Panc1 (cell line): ENCODE measurements around the gene CLEC4M. TPM values are rescaled to one million over a fixed set of nuclear protein-coding genes. Genes with fewer than 3 reads are reported as not detected.

ENCODE experiments used
- ATAC-seq: fragments of 200-7000 bp; cut with Tn5 transposase; 2 replicates; pipeline ENCODE4 v1.9.1; 2020; ENCODE audit warnings: mild to moderate bottlenecking, moderate library complexity
- BruUV-seq: library from RNA; stranded (reverse); fragments of 400-500 nt; replicated peaks from 2 replicates; lab custom pipeline; 2021; lab: Mats Ljungman, UMichigan
- CTCF ChIA-PET: fragments of 300-600 bp; sonication (Branson Sonifier 250); formaldehyde crosslinking; loops from one replicate; lab custom pipeline; 2022; ENCODE audit warnings: antibody characterized with exemption; lab: Charles Lee
- POLR2A ChIA-PET: fragments of 300-600 bp; sonication (Branson Sonifier 250); formaldehyde crosslinking; loops from one replicate; lab custom pipeline; 2022; ENCODE audit warnings: antibody characterized with exemption; lab: Charles Lee
- DNase-seq: peaks from one replicate; pipeline ENCODE4 v3.0.0-alpha.2; 2010; ENCODE audit warnings: low read depth, low spot score
- H3K27ac ChIP-seq: 2 replicates; pipeline ENCODE4 v1.5.1; 2011; ENCODE audit warnings: mild to moderate bottlenecking, low read length, inconsistent platforms
- H3K27me3 ChIP-seq: fragments of 200-500 bp; sonication (Bioruptor generic); 2 replicates; pipeline ENCODE4 v1.6.0; 2014; ENCODE audit warnings: low read length, inconsistent platforms; ENCODE audit not compliant: control insufficient read depth, insufficient read depth
- H3K36me3 ChIP-seq: fragments of 200-500 bp; sonication (Bioruptor generic); 2 replicates; pipeline ENCODE4 v1.5.1; 2014; ENCODE audit warnings: inconsistent platforms, mild to moderate bottlenecking, low read length, moderate library complexity; ENCODE audit not compliant: control insufficient read depth, insufficient read depth
- H3K4me1 ChIP-seq: 2 replicates; pipeline ENCODE4 v1.5.1; 2011; ENCODE audit warnings: inconsistent platforms, mild to moderate bottlenecking, low read length, moderate library complexity; ENCODE audit not compliant: control insufficient read depth, insufficient read depth
- H3K4me3 ChIP-seq, 2 experiments: 2 replicates each; pipeline ENCODE4 v1.5.1; 2011 to 2012; ENCODE audit warnings: low read depth in 2 of 2, low read length in 2 of 2, mild to moderate bottlenecking in 2 of 2, inconsistent platforms in 1 of 2, moderate library complexity in 1 of 2
- H3K9me3 ChIP-seq: fragments of 200-500 bp; sonication (Bioruptor generic); 2 replicates; pipeline ENCODE4 v1.5.1; 2014; ENCODE audit warnings: low read depth, mild to moderate bottlenecking, inconsistent platforms, low read length, moderate library complexity; ENCODE audit not compliant: control insufficient read depth, insufficient read depth
- CTCF ChIP-seq: fragments of 450-650 bp; IDR thresholded peaks from 2 replicates; pipeline ENCODE4 v1.5.1; 2017; ENCODE audit warnings: mild to moderate bottlenecking
- POLR2AphosphoS5 ChIP-seq: IDR thresholded peaks from 2 replicates; pipeline ENCODE4 v1.6.1; 2012; ENCODE audit warnings: mild to moderate bottlenecking, low read depth, low read length, moderate library complexity
- REST ChIP-seq, 2 experiments: IDR thresholded peaks; 2 replicates each; pipeline ENCODE4 v1.6.1; 2011 to 2012; ENCODE audit warnings: low read depth in 2 of 2, control low read depth in 1 of 2, low read length in 1 of 2, mild to moderate bottlenecking in 1 of 2, moderate library complexity in 1 of 2; ENCODE audit not compliant: insufficient read depth in 1 of 2
- SIN3A ChIP-seq: IDR thresholded peaks from 2 replicates; pipeline ENCODE4 v1.6.1; 2012; ENCODE audit warnings: low read depth, mild to moderate bottlenecking, low read length, moderate library complexity, borderline replicate concordance; ENCODE audit not compliant: insufficient read depth
- TCF7L2 ChIP-seq: IDR thresholded peaks from 2 replicates; pipeline ENCODE4 v1.6.1; 2011; ENCODE audit warnings: mild to moderate bottlenecking, low read depth, low read length, inconsistent platforms
- in situ Hi-C: cut with HindIII; loops from 2 replicates; pipeline ENCODE4 v1.10.0; 2016; ENCODE audit warnings: low sequenced_read_pairs, low pct_unique_long_range_greater_than_20kb
- intact Hi-C: fragments of 100-400 bp; cut with micrococcal nuclease; formaldehyde crosslinking; loops from one replicate; pipeline ENCODE4 v1.10.0; 2022; ENCODE audit not compliant: unreplicated experiment
- total RNA-seq: library from RNA; stranded (reverse); gene quantifications from one replicate; pipeline ENCODE4 v1.2.1, GENCODE V29; 2021; ENCODE audit not compliant: unreplicated experiment

Gene CLEC4M
- total RNA-seq, 1 experiment from 2014 or later = not detected

GRCh38 chr19:7746903-7747884, 15.8 kb upstream of the CLEC4M start, which contains the start of gene CD209:
CD209 (minus strand) TSS chr19:7747534; CDS start chr19:7747511, 23 bp downstream.
- Histone ChIP-seq H3K4me3 (no peak within 1 kb of the TSS), H3K27me3 (no peaks in the 10 kb centered on the region), H3K27ac (no peak within 1 kb of the TSS), H3K36me3 (no peaks in the 10 kb centered on the region), H3K9me3 (no peaks in the 10 kb centered on the region), H3K4me1 (no peaks in the 10 kb centered on the region)
- CTCF ChIA-PET = no interaction called here
- intact Hi-C loops (no loop called here), in situ Hi-C loops (no loop called here)
- no TSS peak for BruUV-seq
- DNase-seq = no peak
- TF ChIP-seq CTCF (no peak), POLR2AphosphoS5 (no peak), REST (IDR thresholded peaks at IDR 0.05; ENCODE audit: insufficient read depth in 1 of 2, low read depth in 2 of 2, low read length in 1 of 2) (no peak), TCF7L2 (no peak), SIN3A (no peak)
- no peak for ATAC-seq
- POLR2A ChIA-PET = no interaction called here

- H3K4me1 ChIP-seq = no peaks in the 10 kb centered on the region
- H3K27me3 ChIP-seq = no peaks in the 10 kb centered on the region
- no peak for ATAC-seq
- H3K4me3 ChIP-seq = no peak overlapping the region
- intact Hi-C loops (no loop called here), in situ Hi-C loops (no loop called here)
- no TSS peak for BruUV-seq
- no peaks in the 10 kb centered on the region for H3K9me3 ChIP-seq
- no peak for TF ChIP-seq SIN3A
- TF ChIP-seq POLR2AphosphoS5 = no peak
- no peak for TF ChIP-seq CTCF
- TF ChIP-seq TCF7L2 = no peak
- no peak for TF ChIP-seq REST (IDR thresholded peaks at IDR 0.05; ENCODE audit: insufficient read depth in 1 of 2, low read depth in 2 of 2, low read length in 1 of 2)
- DNase-seq = no peak
- no peak overlapping the region for H3K27ac ChIP-seq
- H3K36me3 ChIP-seq = no peaks in the 10 kb centered on the region
- ChIA-PET POLR2A (no interaction called here), CTCF (no interaction called here)
Observed at GRCh38 chr19:7748171-7748570, 14.9 kb upstream of the CLEC4M start.
